PFSK-1 (cell line): Measurements from ENCODE around the gene STIM1.

Experiments used
- FOXP2 ChIP-seq: optimal IDR thresholded peaks from 2 replicates; pipeline ENCODE3; 2011; ENCODE audit warnings: borderline replicate concordance, control low read depth, inconsistent platforms; ENCODE audit not compliant: insufficient read depth; ENCODE audit errors: extremely low read length, extremely low read depth
- POLR2AphosphoS5 ChIP-seq: IDR thresholded peaks from 2 replicates; pipeline ENCODE4 v1.6.1; 2012; ENCODE audit warnings: low read depth, mild to moderate bottlenecking, control low read depth, low read length, moderate library complexity
- SIN3A ChIP-seq: IDR thresholded peaks from 2 replicates; pipeline ENCODE4 v1.6.1; 2012; ENCODE audit warnings: mild to moderate bottlenecking, low read length, moderate library complexity, borderline replicate concordance; ENCODE audit not compliant: insufficient read depth
- TAF1 ChIP-seq: IDR thresholded peaks from 2 replicates; pipeline ENCODE4 v1.6.1; 2012; ENCODE audit warnings: low read length, control low read depth, borderline replicate concordance; ENCODE audit not compliant: insufficient read depth
- TF ChIP-seq, protein P1 (sequence below), 2 experiments: IDR thresholded peaks; 2 replicates each; pipeline versions ENCODE4 v1.6.1 to v1.8.0; 2011 to 2012; ENCODE audit warnings: low read depth in 2 of 2, low read length in 2 of 2, control low read depth in 1 of 2, inconsistent platforms in 1 of 2, mild to moderate bottlenecking in 1 of 2, moderate library complexity in 1 of 2; ENCODE audit not compliant: insufficient read depth in 1 of 2

STIM1 gene

GRCh38 chr11:4127357-4127756, 271.9 kb downstream of the STIM1 start:
- TF ChIP-seq POLR2AphosphoS5, result no peak
- TF ChIP-seq, protein P1, sequence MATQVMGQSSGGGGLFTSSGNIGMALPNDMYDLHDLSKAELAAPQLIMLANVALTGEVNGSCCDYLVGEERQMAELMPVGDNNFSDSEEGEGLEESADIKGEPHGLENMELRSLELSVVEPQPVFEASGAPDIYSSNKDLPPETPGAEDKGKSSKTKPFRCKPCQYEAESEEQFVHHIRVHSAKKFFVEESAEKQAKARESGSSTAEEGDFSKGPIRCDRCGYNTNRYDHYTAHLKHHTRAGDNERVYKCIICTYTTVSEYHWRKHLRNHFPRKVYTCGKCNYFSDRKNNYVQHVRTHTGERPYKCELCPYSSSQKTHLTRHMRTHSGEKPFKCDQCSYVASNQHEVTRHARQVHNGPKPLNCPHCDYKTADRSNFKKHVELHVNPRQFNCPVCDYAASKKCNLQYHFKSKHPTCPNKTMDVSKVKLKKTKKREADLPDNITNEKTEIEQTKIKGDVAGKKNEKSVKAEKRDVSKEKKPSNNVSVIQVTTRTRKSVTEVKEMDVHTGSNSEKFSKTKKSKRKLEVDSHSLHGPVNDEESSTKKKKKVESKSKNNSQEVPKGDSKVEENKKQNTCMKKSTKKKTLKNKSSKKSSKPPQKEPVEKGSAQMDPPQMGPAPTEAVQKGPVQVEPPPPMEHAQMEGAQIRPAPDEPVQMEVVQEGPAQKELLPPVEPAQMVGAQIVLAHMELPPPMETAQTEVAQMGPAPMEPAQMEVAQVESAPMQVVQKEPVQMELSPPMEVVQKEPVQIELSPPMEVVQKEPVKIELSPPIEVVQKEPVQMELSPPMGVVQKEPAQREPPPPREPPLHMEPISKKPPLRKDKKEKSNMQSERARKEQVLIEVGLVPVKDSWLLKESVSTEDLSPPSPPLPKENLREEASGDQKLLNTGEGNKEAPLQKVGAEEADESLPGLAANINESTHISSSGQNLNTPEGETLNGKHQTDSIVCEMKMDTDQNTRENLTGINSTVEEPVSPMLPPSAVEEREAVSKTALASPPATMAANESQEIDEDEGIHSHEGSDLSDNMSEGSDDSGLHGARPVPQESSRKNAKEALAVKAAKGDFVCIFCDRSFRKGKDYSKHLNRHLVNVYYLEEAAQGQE (IDR thresholded peaks at IDR 0.05; ENCODE audit: insufficient read depth in 1 of 2, low read depth in 2 of 2, low read length in 2 of 2), result no peak
- no peak for TF ChIP-seq TAF1
- TF ChIP-seq FOXP2, result no peak
- no peak for TF ChIP-seq SIN3A

- no peak for TF ChIP-seq FOXP2
- no peak for TF ChIP-seq SIN3A
- TF ChIP-seq TAF1, result no peak
- TF ChIP-seq, protein P1 (IDR thresholded peaks at IDR 0.05; ENCODE audit: insufficient read depth in 1 of 2, low read depth in 2 of 2, low read length in 2 of 2), result no peak
- no peak for TF ChIP-seq POLR2AphosphoS5
Measured at GRCh38 chr11:4134806-4135205, 279.3 kb downstream of the STIM1 start.

DNA sequence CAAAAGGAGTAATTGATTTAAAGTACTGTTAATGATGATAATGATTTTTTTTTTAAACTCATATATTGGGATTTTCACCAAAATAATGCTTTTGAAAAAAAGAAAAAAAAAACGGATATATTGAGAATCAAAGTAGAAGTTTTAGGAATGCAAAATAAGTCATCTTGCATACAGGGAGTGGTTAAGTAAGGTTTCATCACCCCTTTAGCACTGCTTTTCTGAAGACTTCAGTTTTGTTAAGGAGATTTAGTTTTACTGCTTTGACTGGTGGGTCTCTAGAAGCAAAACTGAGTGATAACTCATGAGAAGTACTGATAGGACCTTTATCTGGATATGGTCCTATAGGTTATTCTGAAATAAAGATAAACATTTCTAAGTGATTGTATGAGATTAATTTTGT, 283.0 kb downstream of the STIM1 start:
- TF ChIP-seq FOXP2, result no peak
- no peak for TF ChIP-seq SIN3A
- TF ChIP-seq TAF1, result no peak
- TF ChIP-seq POLR2AphosphoS5, result no peak
- TF ChIP-seq, protein P1 (IDR thresholded peaks at IDR 0.05; ENCODE audit: insufficient read depth in 1 of 2, low read depth in 2 of 2, low read length in 2 of 2), result no peak

DNA sequence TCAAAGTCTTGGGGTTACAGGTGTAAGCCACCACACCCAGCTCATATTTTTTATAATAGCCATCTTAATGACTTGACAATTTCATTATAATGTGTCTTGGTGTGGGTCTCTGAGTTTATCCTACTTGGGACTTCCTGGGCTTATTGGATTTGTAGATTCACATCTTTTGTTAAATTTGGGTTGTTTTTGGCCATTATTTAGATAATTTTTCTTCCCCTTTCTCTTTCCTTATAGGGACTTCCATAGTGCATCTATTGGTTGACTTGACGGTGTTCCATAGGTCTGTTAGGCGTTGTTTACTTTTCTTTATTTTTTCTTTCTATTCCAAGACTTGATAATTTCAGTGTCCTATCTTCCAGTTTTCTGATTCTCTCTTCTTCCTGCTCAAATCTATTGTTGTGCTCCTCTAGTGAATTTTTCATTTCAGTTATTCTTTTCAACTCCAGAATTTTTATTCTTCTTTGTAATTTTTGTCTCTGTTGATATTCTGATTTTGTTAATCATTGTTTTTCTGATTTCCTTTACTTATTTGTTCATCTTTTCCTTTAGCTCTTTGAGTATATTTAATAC, 284.7 kb downstream of the STIM1 start:
- TF ChIP-seq SIN3A, result no peak
- no peak for TF ChIP-seq POLR2AphosphoS5
- TF ChIP-seq, protein P1 (IDR thresholded peaks at IDR 0.05; ENCODE audit: insufficient read depth in 1 of 2, low read depth in 2 of 2, low read length in 2 of 2), result no peak
- TF ChIP-seq TAF1, result no peak
- no peak for TF ChIP-seq FOXP2
